Activated CD8-positive, alpha-beta T cell treated with anti-CD3 and anti-CD28 coated beads for 36 hours (primary cell): ENCODE results near the gene TEKT2. TPM values are rescaled to one million over a fixed set of nuclear protein-coding genes. Genes with fewer than 3 reads are reported as not detected.

Experiments
- ATAC-seq: fragments of 200-7000 bp; cut with Tn5 transposase; one replicate; pipeline ENCODE4 v1.10.0; 2021; ENCODE audit warnings: mild to moderate bottlenecking, moderate library complexity
- CTCF ChIA-PET: fragments of 350-600 bp; sonication (Branson Sonifier 250); formaldehyde crosslinking; loops from one replicate; lab custom pipeline; 2021; ENCODE audit warnings: antibody characterized with exemption; lab: Charles Lee
- POLR2A ChIA-PET: fragments of 350-600 bp; sonication (Branson Sonifier 250); formaldehyde crosslinking; loops from one replicate; lab custom pipeline; 2021; ENCODE audit warnings: antibody characterized with exemption; lab: Charles Lee
- DNase-seq: peaks from one replicate; pipeline ENCODE4 v3.0.0-alpha.2; 2020
- H3K27ac Mint-ChIP-seq: one replicate; pipeline ENCODE4 v1.8.0; 2021; ENCODE audit warnings: mild to moderate bottlenecking, mixed read lengths
- H3K27me3 Mint-ChIP-seq: one replicate; pipeline ENCODE4 v1.8.0; 2021; ENCODE audit warnings: mixed read lengths
- H3K36me3 Mint-ChIP-seq: one replicate; pipeline ENCODE4 v1.8.0; 2021; ENCODE audit warnings: low read depth, mixed read lengths
- H3K4me1 Mint-ChIP-seq: one replicate; pipeline ENCODE4 v1.8.0; 2021; ENCODE audit warnings: low read depth, mixed read lengths
- H3K4me3 Mint-ChIP-seq: one replicate; pipeline ENCODE4 v1.8.0; 2021; ENCODE audit warnings: mild to moderate bottlenecking, moderate library complexity, mixed read lengths
- H3K9me3 Mint-ChIP-seq: one replicate; pipeline ENCODE4 v1.8.0; 2021; ENCODE audit warnings: mixed read lengths
- CTCF ChIP-seq: fragments of 200-600 bp; IDR thresholded peaks from one replicate; pipeline ENCODE4 v1.8.0; 2022; ENCODE audit warnings: antibody characterized with exemption, mild to moderate bottlenecking
- intact Hi-C: fragments of 100-400 bp; cut with micrococcal nuclease; formaldehyde crosslinking; loops from one replicate; pipeline ENCODE4 v1.10.0; 2022
- total RNA-seq, 2 experiments: library from RNA; stranded (reverse); gene quantifications; one replicate each; pipeline ENCODE4 v1.2.3, GENCODE V29; 2021

TEKT2 gene
- under 1 TPM; 0.20 to 0.34 TPM for total RNA-seq

DNA sequence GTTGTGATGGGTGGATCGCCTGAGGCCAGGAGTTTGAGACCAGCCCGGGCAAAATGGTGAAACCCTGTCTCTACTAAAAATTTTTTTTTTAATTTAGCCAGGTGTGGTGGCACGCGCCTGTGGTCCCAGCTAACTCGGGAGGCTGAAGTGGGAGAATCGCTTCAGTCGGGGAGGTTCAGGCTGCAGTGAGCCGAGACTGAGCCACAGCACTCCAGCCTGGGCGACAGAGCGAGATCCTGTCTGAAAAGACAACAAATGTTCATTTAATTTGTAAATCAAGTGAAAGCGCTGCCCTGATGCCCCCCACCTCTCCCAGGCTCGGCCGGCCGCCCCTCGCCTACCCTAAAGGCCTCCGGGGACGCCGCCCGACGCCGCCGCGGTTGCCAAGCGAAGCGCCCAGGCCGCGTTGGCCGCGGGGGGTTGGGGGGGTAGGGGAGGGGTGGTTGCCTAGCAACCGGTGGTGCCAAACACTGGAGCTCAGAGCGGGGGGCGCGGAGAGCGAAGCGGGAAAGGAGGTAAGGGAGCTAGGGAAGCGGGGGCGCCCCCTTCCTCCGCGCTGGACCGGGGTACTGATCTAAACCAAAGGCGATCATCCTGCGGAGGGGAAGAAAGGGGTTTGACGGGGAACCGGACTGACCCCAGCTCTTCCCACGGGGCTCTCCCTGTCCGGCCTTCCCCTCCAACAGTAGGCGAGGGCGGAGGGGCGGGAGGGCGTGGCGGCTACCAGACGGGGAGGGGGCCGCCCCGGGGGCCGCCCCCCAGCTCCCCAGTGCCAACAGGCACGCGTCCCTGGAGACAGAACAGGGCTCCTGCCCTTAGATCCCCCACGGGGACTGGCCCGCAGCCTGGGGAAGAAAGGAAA lies at the start of gene TEKT2:
TSS of gene TEKT2 (plus strand) at position 460 of the 862 bp plus-strand sequence. CDS start 828 bp downstream, outside the sequence.
- DNase-seq: peak; percentile 25

DNA sequence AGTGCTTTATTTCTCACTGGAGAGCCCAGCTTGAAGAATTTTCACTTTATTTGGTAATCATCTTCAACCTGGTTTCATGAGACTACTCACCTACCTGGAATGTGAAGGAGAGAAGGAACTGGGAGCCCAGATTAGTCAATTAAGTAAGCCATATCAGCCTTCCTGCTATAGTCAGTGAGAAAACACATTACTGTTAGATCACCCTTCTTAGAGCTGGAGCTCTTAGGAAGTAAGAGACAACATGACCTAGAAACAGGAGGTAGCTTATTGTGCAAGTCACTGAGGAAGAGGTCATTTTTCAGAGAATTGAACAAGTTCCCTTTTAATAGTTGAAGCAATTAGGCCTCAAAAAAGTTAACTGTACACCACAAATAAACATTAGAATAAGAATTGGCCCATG lies 49.2 kb upstream of the TEKT2 start:
- no peak overlapping the region for H3K27ac Mint-ChIP-seq
- H3K9me3 Mint-ChIP-seq: no peaks in the 10 kb centered on the region
- H3K4me1 Mint-ChIP-seq: no peaks in the 10 kb centered on the region
- no peak for ATAC-seq
- no peak overlapping the region for H3K4me3 Mint-ChIP-seq
- no peaks in the 10 kb centered on the region for H3K27me3 Mint-ChIP-seq
- POLR2A ChIA-PET: interaction anchor here (0.5 kb wide), 1 partner anchor 203 kb away, joined by 3 read pairs; no protein-coding TSS in a partner anchor
- H3K36me3 Mint-ChIP-seq: peaks cover 7% of the 10 kb centered on the region
- DNase-seq: no peak
- CTCF ChIA-PET: no interaction called here
- intact Hi-C loops: no loop called here
- no peak for TF ChIP-seq CTCF

More for the DNA sequence above, at the start of gene TEKT2:
- peaks cover 28% of the 10 kb centered on the region for H3K27me3 Mint-ChIP-seq
- no peak for ATAC-seq
- H3K4me1 Mint-ChIP-seq: no peaks in the 10 kb centered on the region
- no peak within 1 kb of the TSS for H3K27ac Mint-ChIP-seq
- TF ChIP-seq CTCF: no peak
- H3K36me3 Mint-ChIP-seq: no peaks in the 10 kb centered on the region
- intact Hi-C loops: no loop called here
- H3K4me3 Mint-ChIP-seq: no peak within 1 kb of the TSS
- CTCF ChIA-PET: interaction anchor here (0.8 kb wide), 1 partner anchor 33 kb away, joined by 3 read pairs; no protein-coding TSS in a partner anchor
- no peaks in the 10 kb centered on the region for H3K9me3 Mint-ChIP-seq
- POLR2A ChIA-PET: no interaction called here

GRCh38 chr1:36035154-36035553 lies 48.7 kb upstream of the TEKT2 start:
- intact Hi-C loops: no loop called here
- Mint-ChIP-seq H3K36me3 (peaks cover 10% of the 10 kb centered on the region), H3K4me3 (no peak overlapping the region), H3K27ac (no peak overlapping the region), H3K9me3 (no peaks in the 10 kb centered on the region), H3K4me1 (no peaks in the 10 kb centered on the region), H3K27me3 (no peaks in the 10 kb centered on the region)
- POLR2A ChIA-PET: interaction anchor here (0.5 kb wide), 1 partner anchor 203 kb away, joined by 3 read pairs; no protein-coding TSS in a partner anchor
- DNase-seq (no peak), ATAC-seq (no peak)
- TF ChIP-seq CTCF: no peak
- CTCF ChIA-PET: no interaction called here

DNA sequence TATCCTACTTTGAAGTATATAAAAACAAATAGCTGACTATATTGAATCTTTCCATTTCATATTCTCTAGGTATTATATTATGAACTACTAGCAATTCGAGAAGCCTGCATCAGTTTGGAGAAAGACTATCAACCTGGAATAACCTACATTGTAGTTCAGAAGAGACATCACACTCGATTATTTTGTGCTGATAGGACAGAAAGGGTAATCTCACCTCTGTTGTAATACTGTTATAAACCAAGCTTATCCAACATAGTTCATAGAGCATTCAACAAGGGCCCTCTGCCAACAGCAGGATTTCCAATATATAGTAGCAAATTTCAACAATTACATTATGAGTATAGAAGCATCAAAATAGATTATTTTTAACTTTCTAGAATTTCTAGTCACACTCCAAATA lies 43.7 kb upstream of the TEKT2 start:
- TF ChIP-seq CTCF: no peak
- no peak overlapping the region for H3K4me3 Mint-ChIP-seq
- POLR2A ChIA-PET: no interaction called here
- DNase-seq: no peak
- no peaks in the 10 kb centered on the region for H3K4me1 Mint-ChIP-seq
- peaks cover 17% of the 10 kb centered on the region for H3K36me3 Mint-ChIP-seq
- ATAC-seq: no peak
- CTCF ChIA-PET: no interaction called here
- H3K9me3 Mint-ChIP-seq: no peaks in the 10 kb centered on the region
- H3K27me3 Mint-ChIP-seq: no peaks in the 10 kb centered on the region
- no peak overlapping the region for H3K27ac Mint-ChIP-seq
- intact Hi-C loops: no loop called here

GRCh38 chr1:36051821-36052220 lies 32.1 kb upstream of the TEKT2 start:
- peaks cover 2% of the 10 kb centered on the region for H3K9me3 Mint-ChIP-seq
- H3K36me3 Mint-ChIP-seq: peaks cover 28% of the 10 kb centered on the region
- no peak overlapping the region for H3K4me3 Mint-ChIP-seq
- POLR2A ChIA-PET: interaction anchor here (1.1 kb wide), 1 partner anchor 8 kb away, joined by 3 read pairs; no protein-coding TSS in a partner anchor
- no peaks in the 10 kb centered on the region for H3K27me3 Mint-ChIP-seq
- CTCF ChIA-PET: no interaction called here
- no peak overlapping the region for H3K27ac Mint-ChIP-seq
- DNase-seq (no peak), ATAC-seq (no peak)
- H3K4me1 Mint-ChIP-seq: no peaks in the 10 kb centered on the region
- intact Hi-C loops: no loop called here
- no peak for TF ChIP-seq CTCF
